ENCODE results near the gene PTPRT.

PTPRT gene

GRCh38 chr20:42576167-42576566, 613.5 kb downstream of the PTPRT start:
- H3K27me3 ChIP-seq (ENCODE audit: control insufficient read depth, insufficient read depth, low read length, poor library complexity, severe bottlenecking): no peaks in the 10 kb centered on the region
- H3K4me3 ChIP-seq (ENCODE audit: insufficient read depth, low read depth, low read length): no peak overlapping the region
- no peaks in the 10 kb centered on the region for H3K9me3 ChIP-seq (ENCODE audit: control insufficient read depth, low read length)
- H3K27ac ChIP-seq (ENCODE audit: insufficient read depth, low read depth, low read length, poor library complexity, severe bottlenecking): no peak overlapping the region
- H3K36me3 ChIP-seq (ENCODE audit: control insufficient read depth, insufficient read depth, low read length): no peaks in the 10 kb centered on the region
- WGBS, 2 experiments: 78 to 79% methylated on average over 7 of the region's 7 CpGs
- no peaks in the 10 kb centered on the region for H3K4me1 ChIP-seq (ENCODE audit: control insufficient read depth, insufficient read depth, low read length)

GRCh38 chr20:42572320-42573016, 617.2 kb downstream of the PTPRT start:
- no peaks in the 10 kb centered on the region for H3K4me1 ChIP-seq (ENCODE audit: control insufficient read depth, insufficient read depth, low read length)
- no peaks in the 10 kb centered on the region for H3K27me3 ChIP-seq (ENCODE audit: control insufficient read depth, insufficient read depth, low read length, poor library complexity, severe bottlenecking)
- H3K9me3 ChIP-seq (ENCODE audit: control insufficient read depth, low read length): no peaks in the 10 kb centered on the region
- H3K4me3 ChIP-seq (ENCODE audit: insufficient read depth, low read depth, low read length): no peak overlapping the region
- H3K27ac ChIP-seq (ENCODE audit: insufficient read depth, low read depth, low read length, poor library complexity, severe bottlenecking): no peak overlapping the region
- H3K36me3 ChIP-seq (ENCODE audit: control insufficient read depth, insufficient read depth, low read length): no peaks in the 10 kb centered on the region
- 46 to 50% methylated on average over 2 of the region's 2 CpGs for WGBS, 2 experiments

GRCh38 chr20:42567409-42567808, 622.3 kb downstream of the PTPRT start:
- H3K27me3 ChIP-seq (ENCODE audit: control insufficient read depth, insufficient read depth, low read length, poor library complexity, severe bottlenecking): no peaks in the 10 kb centered on the region
- H3K4me3 ChIP-seq (ENCODE audit: insufficient read depth, low read depth, low read length): no peak overlapping the region
- H3K9me3 ChIP-seq (ENCODE audit: control insufficient read depth, low read length): no peaks in the 10 kb centered on the region
- WGBS, 2 experiments: 100% methylated on average over 1 of the region's 1 CpG
- H3K4me1 ChIP-seq (ENCODE audit: control insufficient read depth, insufficient read depth, low read length): no peaks in the 10 kb centered on the region
- no peak overlapping the region for H3K27ac ChIP-seq (ENCODE audit: insufficient read depth, low read depth, low read length, poor library complexity, severe bottlenecking)
- H3K36me3 ChIP-seq (ENCODE audit: control insufficient read depth, insufficient read depth, low read length): no peaks in the 10 kb centered on the region

- 87 to 90% methylated on average over 8 to 9 of the region's 9 CpGs for WGBS, 2 experiments
- no peaks in the 10 kb centered on the region for H3K27me3 ChIP-seq (ENCODE audit: control insufficient read depth, insufficient read depth, low read length, poor library complexity, severe bottlenecking)
- H3K4me1 ChIP-seq (ENCODE audit: control insufficient read depth, insufficient read depth, low read length): no peaks in the 10 kb centered on the region
- H3K27ac ChIP-seq (ENCODE audit: insufficient read depth, low read depth, low read length, poor library complexity, severe bottlenecking): no peak overlapping the region
- H3K9me3 ChIP-seq (ENCODE audit: control insufficient read depth, low read length): no peaks in the 10 kb centered on the region
- no peak overlapping the region for H3K4me3 ChIP-seq (ENCODE audit: insufficient read depth, low read depth, low read length)
- H3K36me3 ChIP-seq (ENCODE audit: control insufficient read depth, insufficient read depth, low read length): no peaks in the 10 kb centered on the region
Observed at GRCh38 chr20:42565235-42565995, 624.3 kb downstream of the PTPRT start.

GRCh38 chr20:42559665-42560064, 630.0 kb downstream of the PTPRT start:
- Histone ChIP-seq H3K36me3 (ENCODE audit: control insufficient read depth, insufficient read depth, low read length) (no peaks in the 10 kb centered on the region), H3K4me3 (ENCODE audit: insufficient read depth, low read depth, low read length) (no peak overlapping the region), H3K27ac (ENCODE audit: insufficient read depth, low read depth, low read length, poor library complexity, severe bottlenecking) (no peak overlapping the region), H3K4me1 (ENCODE audit: control insufficient read depth, insufficient read depth, low read length) (no peaks in the 10 kb centered on the region), H3K9me3 (ENCODE audit: control insufficient read depth, low read length) (no peaks in the 10 kb centered on the region), H3K27me3 (ENCODE audit: control insufficient read depth, insufficient read depth, low read length, poor library complexity, severe bottlenecking) (no peaks in the 10 kb centered on the region)
- 90 to 93% methylated on average over 4 of the region's 4 CpGs for WGBS, 2 experiments

GRCh38 chr20:42556575-42556974, 633.1 kb downstream of the PTPRT start:
- Histone ChIP-seq H3K36me3 (ENCODE audit: control insufficient read depth, insufficient read depth, low read length) (no peaks in the 10 kb centered on the region), H3K9me3 (ENCODE audit: control insufficient read depth, low read length) (no peaks in the 10 kb centered on the region), H3K27me3 (ENCODE audit: control insufficient read depth, insufficient read depth, low read length, poor library complexity, severe bottlenecking) (no peaks in the 10 kb centered on the region), H3K4me1 (ENCODE audit: control insufficient read depth, insufficient read depth, low read length) (no peaks in the 10 kb centered on the region), H3K4me3 (ENCODE audit: insufficient read depth, low read depth, low read length) (no peak overlapping the region), H3K27ac (ENCODE audit: insufficient read depth, low read depth, low read length, poor library complexity, severe bottlenecking) (no peak overlapping the region)
- 93 to 94% methylated on average over 2 of the region's 2 CpGs for WGBS, 2 experiments

GRCh38 chr20:42553374-42553773, 636.3 kb downstream of the PTPRT start:
- Histone ChIP-seq H3K27ac (ENCODE audit: insufficient read depth, low read depth, low read length, poor library complexity, severe bottlenecking) (no peak overlapping the region), H3K36me3 (ENCODE audit: control insufficient read depth, insufficient read depth, low read length) (no peaks in the 10 kb centered on the region), H3K9me3 (ENCODE audit: control insufficient read depth, low read length) (no peaks in the 10 kb centered on the region), H3K4me3 (ENCODE audit: insufficient read depth, low read depth, low read length) (no peak overlapping the region), H3K27me3 (ENCODE audit: control insufficient read depth, insufficient read depth, low read length, poor library complexity, severe bottlenecking) (no peaks in the 10 kb centered on the region), H3K4me1 (ENCODE audit: control insufficient read depth, insufficient read depth, low read length) (no peaks in the 10 kb centered on the region)
- 91 to 93% methylated on average over 2 of the region's 2 CpGs for WGBS, 2 experiments

GRCh38 chr20:42549496-42549895, 640.2 kb downstream of the PTPRT start:
- Histone ChIP-seq H3K27ac (ENCODE audit: insufficient read depth, low read depth, low read length, poor library complexity, severe bottlenecking) (no peak overlapping the region), H3K36me3 (ENCODE audit: control insufficient read depth, insufficient read depth, low read length) (no peaks in the 10 kb centered on the region), H3K27me3 (ENCODE audit: control insufficient read depth, insufficient read depth, low read length, poor library complexity, severe bottlenecking) (no peaks in the 10 kb centered on the region), H3K9me3 (ENCODE audit: control insufficient read depth, low read length) (no peaks in the 10 kb centered on the region), H3K4me3 (ENCODE audit: insufficient read depth, low read depth, low read length) (no peak overlapping the region), H3K4me1 (ENCODE audit: control insufficient read depth, insufficient read depth, low read length) (no peaks in the 10 kb centered on the region)
- 67 to 72% methylated on average over 1 to 3 of the region's 3 CpGs for WGBS, 2 experiments

- no peak overlapping the region for H3K27ac ChIP-seq (ENCODE audit: insufficient read depth, low read depth, low read length, poor library complexity, severe bottlenecking)
- H3K9me3 ChIP-seq (ENCODE audit: control insufficient read depth, low read length): no peaks in the 10 kb centered on the region
- H3K4me1 ChIP-seq (ENCODE audit: control insufficient read depth, insufficient read depth, low read length): no peaks in the 10 kb centered on the region
- H3K36me3 ChIP-seq (ENCODE audit: control insufficient read depth, insufficient read depth, low read length): no peaks in the 10 kb centered on the region
- H3K4me3 ChIP-seq (ENCODE audit: insufficient read depth, low read depth, low read length): no peak overlapping the region
- no peaks in the 10 kb centered on the region for H3K27me3 ChIP-seq (ENCODE audit: control insufficient read depth, insufficient read depth, low read length, poor library complexity, severe bottlenecking)
- WGBS, 2 experiments: 94 to 99% methylated on average over 5 of the region's 5 CpGs
Observed at GRCh38 chr20:42544926-42545325, 644.8 kb downstream of the PTPRT start.

- Histone ChIP-seq H3K27me3 (ENCODE audit: control insufficient read depth, insufficient read depth, low read length, poor library complexity, severe bottlenecking) (no peaks in the 10 kb centered on the region), H3K4me3 (ENCODE audit: insufficient read depth, low read depth, low read length) (no peak overlapping the region), H3K9me3 (ENCODE audit: control insufficient read depth, low read length) (no peaks in the 10 kb centered on the region), H3K36me3 (ENCODE audit: control insufficient read depth, insufficient read depth, low read length) (no peaks in the 10 kb centered on the region), H3K4me1 (ENCODE audit: control insufficient read depth, insufficient read depth, low read length) (no peaks in the 10 kb centered on the region), H3K27ac (ENCODE audit: insufficient read depth, low read depth, low read length, poor library complexity, severe bottlenecking) (no peak overlapping the region)
- WGBS, 2 experiments: 86 to 87% methylated on average over 9 of the region's 9 CpGs
Observed at GRCh38 chr20:42532831-42533230, 656.9 kb downstream of the PTPRT start.
